ENCODE measurements around the gene TSEN2.

The TSEN2 gene

DNA sequence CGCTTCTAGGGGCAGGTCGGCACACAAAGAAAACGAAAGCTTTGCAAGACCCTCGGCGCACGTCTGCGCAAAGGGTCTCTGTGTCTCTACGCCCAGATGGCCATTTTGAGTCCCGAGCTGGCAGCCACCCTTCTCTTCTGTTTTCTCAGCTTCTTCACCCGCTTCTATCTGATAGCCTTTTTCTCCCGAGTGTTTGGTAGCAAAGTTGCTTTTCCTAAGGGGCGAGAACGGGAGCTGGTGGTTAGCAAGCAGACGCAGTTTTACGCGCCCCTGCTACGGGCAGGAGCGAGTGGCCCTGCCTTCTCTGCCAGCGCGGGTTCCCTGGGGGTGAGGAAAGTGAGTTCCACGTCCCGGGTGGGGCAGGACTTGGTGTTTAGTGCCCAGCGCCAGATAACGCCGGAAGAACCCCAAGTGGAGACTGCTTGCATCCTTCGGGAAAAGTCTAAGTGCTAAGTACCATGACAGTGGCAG lies 69.7 kb downstream of the TSEN2 start:
- DNase-seq (ENCODE audit: low spot score) = no peak

DNA sequence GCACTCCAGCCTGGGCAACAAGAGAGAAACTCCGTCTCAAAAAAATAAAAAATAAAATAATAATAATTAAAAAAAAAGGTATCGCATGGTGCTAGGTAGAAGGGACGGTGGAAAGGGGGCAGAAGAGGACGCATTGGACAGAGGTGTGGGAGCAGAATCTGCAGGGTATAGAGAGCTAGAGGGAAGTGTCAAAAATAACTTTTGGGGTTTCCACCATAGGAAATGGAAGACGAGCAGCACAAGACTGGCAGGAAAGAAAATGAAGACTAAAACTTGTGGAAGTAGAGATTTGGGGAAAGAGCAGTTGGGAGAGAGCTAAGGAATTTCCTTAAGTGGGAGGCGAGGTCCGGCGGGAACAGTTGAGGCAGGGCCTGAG lies 72.0 kb downstream of the TSEN2 start:
- DNase-seq (ENCODE audit: low spot score) = no peak

DNA sequence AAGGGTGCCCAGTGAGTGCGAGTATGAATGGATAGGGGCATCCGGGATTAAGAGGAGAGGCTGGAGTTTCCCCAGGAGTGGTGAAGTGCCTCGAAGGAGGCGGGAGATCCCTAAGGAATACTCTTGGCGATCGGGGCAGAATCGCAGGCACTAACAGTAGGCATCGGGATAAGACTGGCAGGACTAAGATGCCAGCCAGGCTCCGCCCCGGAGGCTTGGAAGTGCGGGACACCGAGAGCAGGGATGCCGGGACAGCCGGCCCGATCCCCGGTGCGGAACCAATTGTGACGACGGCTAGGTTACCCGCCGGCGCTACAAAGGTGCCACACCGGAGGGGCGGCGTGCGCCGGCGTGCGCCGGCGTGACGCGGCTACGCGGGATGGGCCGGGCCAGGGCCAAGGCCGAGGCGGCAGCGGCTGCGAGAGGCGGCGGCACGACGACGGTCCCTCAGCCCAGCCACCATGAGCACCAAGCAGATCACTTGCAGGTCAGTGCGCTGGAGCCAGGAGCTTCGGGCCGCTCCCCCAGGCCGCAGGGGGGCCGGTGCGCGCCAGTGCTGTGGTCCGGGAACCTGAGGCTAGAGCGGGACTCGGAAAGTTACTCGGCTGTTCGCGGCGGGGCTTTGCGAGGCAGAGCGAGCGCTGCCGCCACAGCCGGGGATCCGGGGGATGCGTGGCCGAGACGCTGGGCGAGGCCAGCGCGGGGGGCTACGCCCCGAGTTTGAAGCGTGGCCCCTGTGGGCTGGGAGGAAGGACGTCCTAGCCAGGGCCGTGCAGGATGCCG lies 72.6 kb downstream of the TSEN2 start, which contains the start of gene MKRN2:
TSS of gene MKRN2 (plus strand) at position 398 of the 783 bp plus-strand sequence. CDS start at position 462, 64 bp downstream.
- peak; percentile 88 for DNase-seq (ENCODE audit: low spot score)

DNA sequence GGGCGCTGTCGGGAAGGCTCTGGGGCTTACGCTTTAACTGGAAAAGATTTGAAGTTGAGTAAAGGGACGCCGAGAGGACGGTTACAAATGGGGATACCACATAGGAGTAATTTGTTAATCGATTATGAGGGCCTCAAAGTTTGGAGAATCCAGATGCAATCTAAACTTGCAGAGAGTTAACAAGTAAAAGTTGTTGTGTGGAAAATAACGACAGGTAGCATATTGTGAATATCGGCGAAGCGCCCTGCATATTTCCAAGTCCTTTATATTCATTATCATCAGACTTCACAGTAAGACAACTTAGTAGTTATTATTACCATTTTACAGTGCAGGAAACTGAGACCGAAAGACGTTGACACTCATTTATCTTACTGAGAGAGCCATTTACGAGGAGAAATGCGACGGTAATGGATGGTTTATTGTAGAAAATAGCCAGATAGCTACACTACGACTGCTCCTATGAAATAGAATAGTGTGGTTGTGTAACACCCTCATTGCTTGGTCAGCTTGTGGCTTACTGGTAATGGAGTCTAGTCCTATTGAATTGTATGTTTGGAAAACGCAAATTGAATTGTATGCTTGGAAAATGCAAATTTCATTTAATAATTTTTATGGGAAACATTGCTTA lies 73.3 kb downstream of the TSEN2 start:
- DNase-seq (ENCODE audit: low spot score) = no peak

DNA sequence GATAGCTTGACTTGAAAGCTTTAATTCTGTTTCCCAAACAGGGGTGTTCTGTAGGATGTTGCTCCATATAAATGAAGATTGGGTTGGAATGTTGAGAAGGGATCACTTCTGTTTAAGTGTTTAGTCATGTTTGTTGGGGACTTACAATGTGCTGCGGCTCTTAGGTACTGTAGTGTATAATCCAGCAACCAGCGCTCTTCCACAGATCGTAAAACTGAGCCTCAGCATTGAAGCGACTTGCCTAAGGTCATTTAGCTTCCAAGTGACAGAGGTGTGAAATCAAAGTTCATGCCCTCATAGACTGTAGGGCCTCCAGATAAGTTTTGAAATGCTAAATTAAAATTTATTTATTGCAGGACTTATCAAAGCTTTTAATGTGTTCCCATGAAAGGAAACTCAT lies 74.4 kb downstream of the TSEN2 start:
- DNase-seq (ENCODE audit: low spot score) = no peak

DNA sequence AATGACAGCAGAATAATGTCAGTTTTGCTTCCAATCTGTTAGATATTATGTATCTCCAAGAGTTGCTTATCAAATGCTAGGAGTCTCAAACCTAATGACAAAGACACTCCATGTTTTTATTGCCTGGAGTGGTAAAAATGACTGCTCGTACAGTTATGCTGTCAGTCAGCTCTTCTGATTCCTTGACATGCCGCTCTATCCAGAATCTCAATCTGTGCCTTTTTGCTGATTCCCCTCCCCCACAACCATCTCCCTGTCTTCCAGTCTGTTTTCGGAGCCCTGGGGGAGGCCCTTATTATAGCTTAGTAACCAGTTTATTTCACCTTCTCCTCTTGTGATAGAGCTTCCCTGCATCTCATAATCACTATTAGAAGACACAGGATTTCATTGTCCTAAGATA lies 75.2 kb downstream of the TSEN2 start:
- no peak for DNase-seq (ENCODE audit: low spot score)

DNA sequence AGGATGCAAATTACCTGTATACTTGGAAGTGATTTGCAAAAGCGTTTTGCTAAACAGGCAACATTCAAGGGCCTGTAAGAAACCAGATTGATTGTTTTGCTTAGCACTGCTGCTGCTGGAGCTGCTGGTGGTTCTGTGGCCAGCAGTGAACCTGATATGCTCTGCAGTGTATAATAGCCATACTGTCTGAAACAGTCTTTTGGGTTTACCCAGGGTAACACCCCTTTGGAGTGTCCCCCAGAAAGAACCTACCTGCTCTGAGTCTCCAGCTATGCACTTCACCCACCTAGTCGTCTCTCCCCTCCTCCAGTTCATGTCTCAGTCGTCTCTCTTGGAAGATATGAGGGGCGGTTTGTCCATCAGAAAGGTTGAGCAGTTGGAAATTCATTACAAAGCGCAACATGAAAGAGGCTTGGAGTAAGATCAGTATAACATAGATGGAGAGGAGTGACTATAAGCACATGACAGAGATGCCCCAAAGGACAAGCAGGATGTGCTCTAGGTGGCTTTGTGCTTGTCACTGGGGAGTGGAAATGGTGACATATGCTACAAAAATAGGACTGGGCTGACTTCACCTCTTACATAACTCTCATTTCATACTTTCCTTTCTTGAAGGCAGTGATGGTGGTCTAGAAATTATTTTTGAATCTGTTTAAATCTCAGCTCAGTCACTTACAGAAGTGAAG lies 76.4 kb downstream of the TSEN2 start:
- peak; percentile 26 for DNase-seq (ENCODE audit: low spot score)

DNA sequence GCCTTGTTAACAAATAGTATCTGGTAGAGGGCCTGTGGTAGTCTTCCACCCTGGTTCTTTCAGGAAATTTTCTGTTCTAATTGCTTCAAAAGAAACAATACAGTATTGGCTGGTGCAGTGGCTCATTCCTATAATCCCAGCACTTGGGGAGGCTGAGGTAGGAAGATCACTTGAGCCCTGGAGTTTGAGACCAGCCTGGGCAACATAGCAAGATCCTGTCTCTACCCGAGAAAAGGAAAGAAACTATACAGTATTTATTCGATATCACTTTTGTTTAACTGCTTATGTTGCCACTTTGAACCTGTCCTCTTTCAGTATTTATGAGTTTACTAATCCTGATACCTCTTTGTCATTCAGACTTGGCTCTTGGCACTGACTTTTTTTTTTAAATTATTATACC lies 77.1 kb downstream of the TSEN2 start:
- DNase-seq (ENCODE audit: low spot score) = no peak

DNA sequence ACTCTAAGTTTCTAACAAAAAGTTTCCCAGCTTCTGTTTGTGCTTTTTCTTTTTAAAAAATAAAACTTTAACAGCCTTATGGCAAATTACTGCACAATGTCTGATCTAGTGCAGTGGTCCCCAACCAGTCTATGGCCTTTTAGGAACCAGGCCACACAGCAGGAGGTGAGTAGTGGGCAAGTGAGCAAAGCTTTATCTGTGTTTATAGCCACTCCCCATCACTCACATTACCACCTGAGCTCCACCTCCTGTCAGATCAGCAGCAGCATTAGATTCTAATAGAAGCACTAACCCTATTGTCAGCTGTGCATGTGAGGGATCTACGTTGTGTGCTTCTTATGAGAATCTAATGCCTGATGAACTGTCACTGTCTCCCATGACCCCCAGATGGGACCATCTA lies 78.2 kb downstream of the TSEN2 start:
- no peak for DNase-seq (ENCODE audit: low spot score)

DNA sequence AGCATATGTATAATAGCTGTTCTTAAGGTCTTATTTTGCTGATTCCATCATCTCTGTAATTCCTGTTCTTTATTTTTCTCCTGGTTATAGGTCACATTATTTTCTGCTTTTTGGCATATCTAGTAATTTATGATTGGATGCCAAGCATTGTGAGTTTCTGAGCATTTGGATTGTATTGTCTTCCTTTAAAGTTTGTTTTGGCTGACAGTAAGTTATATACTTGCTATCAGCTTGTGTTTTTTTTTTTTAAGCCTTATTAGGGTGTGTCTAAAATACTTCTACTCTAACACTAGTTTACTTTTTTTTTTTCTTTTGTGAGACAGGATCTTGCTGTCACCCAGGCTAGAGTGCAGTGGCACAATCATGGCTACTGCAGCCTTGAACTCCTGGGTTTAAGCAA lies 82.7 kb downstream of the TSEN2 start:
- DNase-seq (ENCODE audit: low spot score) = no peak

DNA sequence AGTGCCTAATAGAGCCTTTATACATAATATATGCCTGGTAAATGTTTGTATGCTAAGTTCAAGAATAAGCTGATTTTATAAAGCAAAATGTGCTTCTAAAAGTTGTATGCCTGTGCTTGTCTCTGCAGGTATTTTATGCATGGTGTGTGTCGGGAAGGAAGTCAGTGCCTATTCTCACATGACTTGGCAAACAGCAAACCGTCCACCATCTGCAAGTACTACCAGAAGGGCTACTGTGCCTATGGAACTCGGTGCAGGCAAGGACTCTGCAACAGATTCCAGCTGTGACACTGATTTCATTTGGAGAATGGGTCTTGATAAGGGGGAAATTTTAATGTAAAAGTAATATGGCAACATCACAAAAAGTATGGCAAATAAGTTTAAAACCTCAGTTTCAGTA lies 84.5 kb downstream of the TSEN2 start:
- DNase-seq (ENCODE audit: low spot score) = no peak

DNA sequence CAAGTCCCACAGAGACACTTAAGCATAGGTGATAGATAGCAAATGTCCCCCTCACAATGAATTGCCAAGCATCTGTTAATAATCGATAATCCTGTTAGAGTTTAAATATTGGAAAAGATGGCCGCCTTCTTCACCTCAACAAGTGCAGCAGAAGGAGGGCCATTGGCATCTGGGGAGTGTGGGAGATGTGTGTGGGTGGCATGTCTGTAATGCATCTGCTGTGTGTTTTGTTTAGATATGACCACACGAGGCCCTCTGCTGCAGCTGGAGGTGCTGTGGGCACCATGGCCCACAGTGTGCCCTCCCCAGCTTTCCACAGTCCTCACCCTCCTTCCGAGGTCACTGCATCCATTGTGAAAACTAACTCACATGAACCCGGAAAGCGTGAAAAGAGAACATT lies 85.6 kb downstream of the TSEN2 start:
- DNase-seq (ENCODE audit: low spot score) = no peak

DNA sequence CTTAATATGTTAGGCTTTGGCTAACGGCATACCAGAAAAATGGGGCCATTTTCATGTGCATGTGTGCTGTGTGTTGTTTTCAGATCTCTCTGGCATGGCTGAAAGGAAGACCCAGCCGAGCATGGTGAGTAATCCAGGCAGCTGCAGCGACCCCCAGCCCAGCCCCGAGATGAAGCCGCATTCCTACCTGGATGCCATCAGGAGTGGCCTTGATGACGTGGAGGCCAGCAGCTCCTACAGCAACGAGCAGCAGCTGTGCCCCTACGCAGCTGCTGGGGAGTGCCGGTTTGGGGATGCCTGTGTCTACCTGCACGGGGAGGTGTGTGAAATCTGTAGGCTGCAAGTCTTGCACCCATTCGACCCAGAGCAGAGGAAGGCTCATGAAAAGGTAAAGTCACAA lies 87.7 kb downstream of the TSEN2 start:
- no peak for DNase-seq (ENCODE audit: low spot score)

DNA sequence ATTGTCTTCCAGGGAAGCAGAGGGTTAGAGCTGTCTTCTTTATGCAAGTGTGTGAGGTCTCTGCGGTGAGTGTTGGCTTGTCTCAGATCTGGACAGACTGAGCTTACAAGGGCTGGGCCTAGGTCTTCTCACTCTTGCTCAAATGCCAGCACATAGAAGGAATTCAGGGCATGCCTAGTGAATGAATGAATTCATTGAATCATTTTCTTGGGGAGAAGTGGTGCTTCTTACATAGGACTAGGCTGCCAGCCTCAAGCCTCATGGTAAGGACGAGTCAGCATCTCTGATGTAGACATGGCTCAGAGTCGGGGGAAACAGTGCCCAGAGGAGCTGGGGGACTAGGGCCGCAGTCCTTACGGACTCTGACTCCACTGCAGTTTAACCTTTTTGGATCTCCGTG lies 89.9 kb downstream of the TSEN2 start:
- no peak for DNase-seq (ENCODE audit: low spot score)

DNA sequence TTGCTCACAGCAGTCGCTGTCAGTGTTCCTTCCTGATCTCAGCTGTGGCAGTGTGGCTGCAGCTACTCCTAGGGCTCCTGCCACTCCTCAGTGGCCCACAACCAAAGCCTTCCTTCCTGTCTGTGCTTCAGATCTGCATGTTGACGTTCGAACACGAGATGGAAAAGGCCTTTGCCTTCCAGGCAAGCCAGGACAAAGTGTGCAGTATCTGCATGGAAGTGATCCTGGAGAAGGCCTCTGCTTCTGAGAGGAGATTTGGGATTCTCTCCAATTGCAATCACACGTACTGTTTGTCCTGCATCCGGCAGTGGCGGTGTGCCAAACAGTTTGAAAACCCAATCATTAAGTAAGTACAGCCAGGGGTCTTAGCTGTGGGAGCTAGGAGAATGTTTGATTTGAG lies 90.4 kb downstream of the TSEN2 start:
- no peak for DNase-seq (ENCODE audit: low spot score)

DNA sequence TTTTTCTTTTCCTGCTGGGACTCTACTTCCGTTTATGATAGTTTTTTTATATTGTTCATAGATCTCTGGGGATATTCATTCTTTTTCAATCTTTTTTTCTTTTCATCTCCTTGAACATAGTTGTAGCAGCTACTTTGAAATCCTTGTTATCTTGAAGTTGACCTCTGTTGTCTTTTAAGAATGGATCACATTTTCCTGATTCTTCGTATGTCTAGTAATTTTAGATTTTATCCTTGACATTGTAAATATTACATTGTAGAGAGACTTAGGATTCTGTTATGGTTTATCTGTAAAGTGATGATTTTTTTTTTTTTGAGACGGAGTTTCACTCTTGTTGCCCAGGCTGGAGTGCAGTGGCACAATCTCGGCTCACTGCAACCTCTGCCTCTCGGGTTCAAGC lies 93.1 kb downstream of the TSEN2 start:
- no peak for DNase-seq (ENCODE audit: low spot score)

DNA sequence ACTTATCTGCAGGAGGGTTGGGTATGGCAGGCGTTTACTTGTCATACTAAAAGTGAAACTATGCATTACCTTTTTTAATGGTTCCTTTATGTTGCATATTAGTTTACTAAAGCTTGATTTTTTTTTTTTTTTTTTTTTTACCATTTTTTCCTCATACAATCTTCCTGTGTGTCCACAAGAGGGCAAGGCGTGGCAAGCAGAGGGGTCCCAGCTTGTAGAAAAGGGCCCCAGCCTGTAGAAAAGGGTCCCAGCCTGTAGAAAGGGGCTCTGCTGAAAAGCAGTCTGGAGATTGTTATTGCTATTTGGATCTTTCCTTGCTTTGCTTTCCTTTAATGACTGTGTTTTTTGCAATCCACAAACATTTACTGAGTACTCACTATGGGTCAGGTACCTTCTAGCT lies 94.5 kb downstream of the TSEN2 start:
- DNase-seq (ENCODE audit: low spot score) = no peak

DNA sequence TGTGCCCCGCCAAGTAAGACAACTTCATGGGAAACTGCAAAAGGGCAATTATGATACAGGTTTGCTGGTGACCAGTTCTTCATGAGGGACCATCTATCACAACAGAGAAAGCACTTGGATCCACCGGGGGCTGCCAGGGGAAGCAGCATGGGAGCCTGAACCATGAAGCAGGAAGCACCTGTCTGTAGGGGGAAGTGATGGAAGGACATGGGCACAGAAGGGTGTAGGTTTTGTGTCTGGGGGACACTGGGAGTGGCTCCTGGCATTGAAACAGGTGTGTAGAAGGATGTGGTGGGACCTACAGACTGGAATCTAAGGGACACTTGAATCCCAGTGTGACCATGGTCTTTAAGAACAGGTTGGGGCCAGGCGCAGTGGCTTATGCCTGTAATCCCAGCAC lies 95.2 kb downstream of the TSEN2 start:
- no peak for DNase-seq (ENCODE audit: low spot score)

DNA sequence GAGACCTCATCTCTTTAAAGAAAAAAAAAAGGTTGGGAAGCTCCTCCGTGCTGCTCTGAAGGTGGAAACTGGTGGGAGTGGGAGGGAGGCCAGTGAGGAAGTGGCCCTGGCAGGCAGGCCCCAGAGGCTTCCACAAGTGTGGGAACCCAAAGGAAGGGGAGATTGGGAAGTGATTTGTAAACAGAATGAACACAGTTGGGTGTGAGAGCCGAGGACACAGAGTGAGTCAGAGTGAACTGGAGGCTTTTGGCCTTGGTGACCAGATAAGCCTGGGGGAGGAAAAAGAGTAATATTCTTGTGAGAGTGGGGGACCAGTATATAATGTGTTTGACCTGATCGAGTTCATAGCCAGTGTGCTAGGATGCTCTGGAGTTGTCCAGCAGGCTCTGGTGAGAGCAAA lies 95.6 kb downstream of the TSEN2 start:
- DNase-seq (ENCODE audit: low spot score) = no peak

DNA sequence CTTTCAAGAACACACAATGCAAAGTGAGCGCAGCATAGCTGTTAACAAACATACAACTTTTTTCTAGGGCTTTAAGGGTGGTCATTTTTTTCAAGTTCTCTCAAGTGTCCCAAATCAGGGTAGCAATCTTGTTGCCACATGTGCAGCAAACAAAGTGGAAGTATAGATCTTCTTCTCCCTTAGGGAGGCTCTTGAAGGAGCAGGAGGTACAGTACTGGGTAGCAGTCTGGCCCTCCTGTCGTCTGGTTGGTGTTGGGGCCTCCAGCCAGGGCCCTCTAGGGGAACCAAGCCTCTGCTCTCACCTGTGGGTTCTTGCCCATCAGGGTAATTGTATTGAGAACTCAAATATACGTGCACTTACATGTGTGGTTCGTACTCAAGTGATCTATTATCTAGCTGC lies 98.5 kb downstream of the TSEN2 start:
- no peak for DNase-seq (ENCODE audit: low spot score)

All from putamen (tissue), 1 donor.